ENCODE results near the gene ENPP4.

DNA sequence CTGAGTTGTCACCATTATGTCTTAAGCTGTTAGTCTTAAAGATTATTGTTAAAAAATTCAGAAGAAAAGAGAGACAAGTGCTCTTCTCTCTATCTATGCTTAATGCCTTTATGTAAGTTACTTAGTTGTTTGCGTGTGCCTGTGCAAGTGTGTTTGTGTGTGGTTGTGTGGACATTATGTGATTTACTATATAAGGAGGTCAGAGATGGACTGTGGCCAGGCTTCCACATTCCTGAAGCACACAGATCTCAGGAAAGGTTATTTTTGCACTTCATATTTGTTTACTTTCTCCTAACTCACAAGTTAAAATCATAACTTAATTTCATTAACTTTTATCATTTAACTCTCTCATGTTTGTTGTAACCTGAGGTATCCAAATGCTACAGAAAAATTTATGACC is 14.5 kb downstream of the ENPP4 start:
- TF ChIP-seq OSR1 (CRISPR knock-in tag; IDR thresholded peaks at IDR 0.05), result no peak
- TF ChIP-seq ZNF8 (CRISPR knock-in tag; IDR thresholded peaks at IDR 0.05), result no peak
- no peak for TF ChIP-seq RARB (CRISPR knock-in tag; IDR thresholded peaks at IDR 0.05)
- TF ChIP-seq ISL1 (CRISPR knock-in tag; IDR thresholded peaks at IDR 0.05), result no peak
- TF ChIP-seq ZFP3 (CRISPR knock-in tag; IDR thresholded peaks at IDR 0.05), result no peak

All from SK-N-SH treated with all-trans-retinoic acid at 6 μM for 48 hours (cell line).